ENCODE results near the gene SLC12A5. TPM values are rescaled to one million over a fixed set of nuclear protein-coding genes. Genes with fewer than 3 reads are reported as not detected.

The SLC12A5 gene
- total and polyA plus RNA-seq, 2 experiments from 2014 or later, result 0.55 TPM; not detected in 1

- no peak for TF ChIP-seq EZH2phosphoT487 (IDR thresholded peaks at IDR 0.05; ENCODE audit: insufficient read depth, low read depth)
- TF ChIP-seq EZH2 (IDR thresholded peaks at IDR 0.05; ENCODE audit: insufficient read depth, poor library complexity, severe bottlenecking), result no peak
- H4K20me1 ChIP-seq (ENCODE audit: insufficient read depth), result no peaks in the 10 kb centered on the region
- H2AFZ ChIP-seq, result no peak overlapping the region
- DNase-seq, result no peak
- H3K27me3 ChIP-seq (replicated peaks; ENCODE audit: insufficient read depth), result peaks cover 30% of the 10 kb centered on the region
- in situ Hi-C loops (cut with MboI), result no loop called here
- no peak overlapping the region for H3K27ac ChIP-seq
- no peak overlapping the region for H3K4me3 ChIP-seq
- no peaks in the 10 kb centered on the region for H3K79me2 ChIP-seq (ENCODE audit: insufficient read depth)
- H3K4me2 ChIP-seq (ENCODE audit: unreplicated experiment), result no peak overlapping the region
- no peaks in the 10 kb centered on the region for H3K9me2 ChIP-seq (ENCODE audit: insufficient read depth)
- 49 to 50% methylated on average over 4 of the region's 4 CpGs for WGBS, 2 experiments (ENCODE audit: low coverage in 1 of 2, low lambda C conversion rate in 2 of 2, missing lambda C conversion rate in 2 of 2)
- H3K9me3 ChIP-seq (ENCODE audit: low read depth), result no peaks in the 10 kb centered on the region
- 0 out of 2 replicates have a peak, but pooled peaks cover 1% of the 10 kb centered on the region for H3K4me1 ChIP-seq (ENCODE audit: insufficient read depth)
- no peak overlapping the region for H3K9ac ChIP-seq
- no peaks in the 10 kb centered on the region for H3K36me3 ChIP-seq (ENCODE audit: low read depth)
- H3F3A ChIP-seq (ENCODE audit: insufficient read depth), result no peaks in the 10 kb centered on the region
Measured at GRCh38 chr20:45998761-45999160, 30.3 kb upstream of the SLC12A5 start.

- H3K4me3 ChIP-seq, result no peak overlapping the region
- H3K27ac ChIP-seq, result no peak overlapping the region
- no peaks in the 10 kb centered on the region for H3K79me2 ChIP-seq (ENCODE audit: insufficient read depth)
- H3K27me3 ChIP-seq (replicated peaks; ENCODE audit: insufficient read depth), result peaks cover 30% of the 10 kb centered on the region
- no peaks in the 10 kb centered on the region for H3K9me3 ChIP-seq (ENCODE audit: low read depth)
- no peak for DNase-seq
- no peak overlapping the region for H3K4me2 ChIP-seq (ENCODE audit: unreplicated experiment)
- no peak for TF ChIP-seq EZH2phosphoT487 (IDR thresholded peaks at IDR 0.05; ENCODE audit: insufficient read depth, low read depth)
- TF ChIP-seq EZH2 (IDR thresholded peaks at IDR 0.05; ENCODE audit: insufficient read depth, poor library complexity, severe bottlenecking), result no peak
- no peaks in the 10 kb centered on the region for H3F3A ChIP-seq (ENCODE audit: insufficient read depth)
- WGBS, 2 experiments (ENCODE audit: low coverage in 1 of 2, low lambda C conversion rate in 2 of 2, missing lambda C conversion rate in 2 of 2), result 54 to 62% methylated on average over 4 of the region's 4 CpGs
- no peaks in the 10 kb centered on the region for H3K4me1 ChIP-seq (ENCODE audit: insufficient read depth)
- no peak overlapping the region for H2AFZ ChIP-seq
- no peaks in the 10 kb centered on the region for H4K20me1 ChIP-seq (ENCODE audit: insufficient read depth)
- no peaks in the 10 kb centered on the region for H3K36me3 ChIP-seq (ENCODE audit: low read depth)
- H3K9me2 ChIP-seq (ENCODE audit: insufficient read depth), result no peaks in the 10 kb centered on the region
- H3K9ac ChIP-seq, result no peak overlapping the region
- in situ Hi-C loops (cut with MboI), result loop anchor here (25.0 kb wide), 1 partner anchor 313 kb away; the partner anchor contains the start of gene CDH22
Measured at GRCh38 chr20:45999557-46000261, 29.3 kb upstream of the SLC12A5 start.

DNA sequence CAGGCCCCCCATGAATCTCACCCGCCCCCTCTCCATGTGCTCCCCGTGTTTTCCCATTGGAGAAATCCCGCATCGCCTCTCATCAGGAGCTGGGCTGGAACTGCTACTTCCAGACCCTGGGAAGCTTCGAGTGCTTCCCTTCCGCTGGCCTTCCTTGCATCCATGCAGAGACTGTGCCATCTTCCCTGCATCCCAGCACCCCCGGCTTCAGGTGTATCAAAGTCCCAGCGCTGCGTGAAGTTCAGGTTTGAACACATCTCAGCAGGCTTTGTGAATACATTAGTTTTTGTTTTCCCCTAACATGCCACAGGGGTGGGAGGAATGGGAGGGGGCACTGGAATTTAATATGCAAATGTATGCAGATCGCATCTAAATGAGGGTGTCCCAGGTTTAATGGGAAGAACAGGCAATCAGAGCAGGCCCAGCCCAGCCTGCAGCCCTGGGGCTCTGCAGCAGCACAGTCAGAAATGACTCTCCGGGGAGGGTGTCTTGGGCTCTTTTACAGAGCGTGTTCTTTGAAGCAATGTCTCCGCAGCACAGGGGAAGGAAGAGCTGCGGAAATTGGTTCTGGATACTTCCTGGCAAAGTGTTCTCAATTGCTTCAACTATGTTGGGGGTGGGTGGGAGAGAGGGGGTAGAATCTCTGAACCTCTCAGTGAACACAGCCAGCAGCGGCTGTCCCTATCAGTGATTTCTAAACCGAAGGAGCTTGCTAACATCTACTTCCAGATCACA lies 28.6 kb upstream of the SLC12A5 start:
- Histone ChIP-seq H3K4me1 (ENCODE audit: insufficient read depth) (no peaks in the 10 kb centered on the region), H3K9me2 (ENCODE audit: insufficient read depth) (no peaks in the 10 kb centered on the region), H3K27me3 (replicated peaks; ENCODE audit: insufficient read depth) (peaks cover 30% of the 10 kb centered on the region), H3K36me3 (ENCODE audit: low read depth) (no peaks in the 10 kb centered on the region), H3K79me2 (ENCODE audit: insufficient read depth) (no peaks in the 10 kb centered on the region), H3F3A (ENCODE audit: insufficient read depth) (no peaks in the 10 kb centered on the region), H4K20me1 (ENCODE audit: insufficient read depth) (no peaks in the 10 kb centered on the region), H3K4me2 (ENCODE audit: unreplicated experiment) (no peak overlapping the region), H2AFZ (no peak overlapping the region), H3K4me3 (no peak overlapping the region), H3K27ac (no peak overlapping the region), H3K9me3 (ENCODE audit: low read depth) (no peaks in the 10 kb centered on the region), H3K9ac (no peak overlapping the region)
- in situ Hi-C loops (cut with MboI), result loop anchor here (25.0 kb wide), 1 partner anchor 312 kb away; the partner anchor contains the start of gene CDH22
- no peak for DNase-seq
- no peak for TF ChIP-seq EZH2phosphoT487 (IDR thresholded peaks at IDR 0.05; ENCODE audit: insufficient read depth, low read depth)
- no peak for TF ChIP-seq EZH2 (IDR thresholded peaks at IDR 0.05; ENCODE audit: insufficient read depth, poor library complexity, severe bottlenecking)
- WGBS, 2 experiments (ENCODE audit: low coverage in 1 of 2, low lambda C conversion rate in 2 of 2, missing lambda C conversion rate in 2 of 2), result 21 to 24% methylated on average over 15 to 16 of the region's 16 CpGs

DNA sequence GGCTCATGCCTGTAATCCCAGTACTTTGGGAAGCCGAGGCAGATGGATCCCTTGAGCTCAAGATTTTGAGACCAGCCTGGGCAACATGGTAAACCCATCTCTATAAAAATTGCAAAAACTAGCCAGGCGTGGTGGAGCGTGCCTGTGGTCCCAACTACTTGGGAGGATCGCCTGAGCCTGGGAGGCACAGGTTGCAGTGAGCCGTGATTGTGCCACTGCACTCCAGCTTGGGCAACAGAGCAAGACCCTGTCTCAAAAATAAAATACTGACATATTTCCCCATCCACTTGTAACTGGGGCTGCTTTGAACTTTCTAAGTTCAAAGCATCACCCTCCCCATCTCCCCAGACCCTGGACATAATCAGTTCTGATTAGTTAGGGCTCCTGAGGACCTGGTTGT lies 27.5 kb upstream of the SLC12A5 start:
- no peaks in the 10 kb centered on the region for H3K9me3 ChIP-seq (ENCODE audit: low read depth)
- H3K36me3 ChIP-seq (ENCODE audit: low read depth), result no peaks in the 10 kb centered on the region
- peaks cover 30% of the 10 kb centered on the region for H3K27me3 ChIP-seq (replicated peaks; ENCODE audit: insufficient read depth)
- no peaks in the 10 kb centered on the region for H3K9me2 ChIP-seq (ENCODE audit: insufficient read depth)
- H3F3A ChIP-seq (ENCODE audit: insufficient read depth), result no peaks in the 10 kb centered on the region
- no peaks in the 10 kb centered on the region for H3K4me1 ChIP-seq (ENCODE audit: insufficient read depth)
- no peak overlapping the region for H2AFZ ChIP-seq
- no peak overlapping the region for H3K4me2 ChIP-seq (ENCODE audit: unreplicated experiment)
- no peak overlapping the region for H3K9ac ChIP-seq
- TF ChIP-seq EZH2phosphoT487 (IDR thresholded peaks at IDR 0.05; ENCODE audit: insufficient read depth, low read depth) (no peak), EZH2 (IDR thresholded peaks at IDR 0.05; ENCODE audit: insufficient read depth, poor library complexity, severe bottlenecking) (no peak)
- in situ Hi-C loops (cut with MboI), result loop anchor here (25.0 kb wide), 1 partner anchor 311 kb away; the partner anchor contains the start of gene CDH22
- H3K4me3 ChIP-seq, result no peak overlapping the region
- H3K79me2 ChIP-seq (ENCODE audit: insufficient read depth), result no peaks in the 10 kb centered on the region
- H4K20me1 ChIP-seq (ENCODE audit: insufficient read depth), result no peaks in the 10 kb centered on the region
- 67 to 74% methylated on average over 5 of the region's 5 CpGs for WGBS, 2 experiments (ENCODE audit: low coverage in 1 of 2, low lambda C conversion rate in 2 of 2, missing lambda C conversion rate in 2 of 2)
- H3K27ac ChIP-seq, result no peak overlapping the region
- no peak for DNase-seq
